ENCODE measurements around the gene COL4A4.
A peak's percentile ranks its signal among the peaks of the same experiment; 100 is the strongest.

The COL4A4 gene

DNA sequence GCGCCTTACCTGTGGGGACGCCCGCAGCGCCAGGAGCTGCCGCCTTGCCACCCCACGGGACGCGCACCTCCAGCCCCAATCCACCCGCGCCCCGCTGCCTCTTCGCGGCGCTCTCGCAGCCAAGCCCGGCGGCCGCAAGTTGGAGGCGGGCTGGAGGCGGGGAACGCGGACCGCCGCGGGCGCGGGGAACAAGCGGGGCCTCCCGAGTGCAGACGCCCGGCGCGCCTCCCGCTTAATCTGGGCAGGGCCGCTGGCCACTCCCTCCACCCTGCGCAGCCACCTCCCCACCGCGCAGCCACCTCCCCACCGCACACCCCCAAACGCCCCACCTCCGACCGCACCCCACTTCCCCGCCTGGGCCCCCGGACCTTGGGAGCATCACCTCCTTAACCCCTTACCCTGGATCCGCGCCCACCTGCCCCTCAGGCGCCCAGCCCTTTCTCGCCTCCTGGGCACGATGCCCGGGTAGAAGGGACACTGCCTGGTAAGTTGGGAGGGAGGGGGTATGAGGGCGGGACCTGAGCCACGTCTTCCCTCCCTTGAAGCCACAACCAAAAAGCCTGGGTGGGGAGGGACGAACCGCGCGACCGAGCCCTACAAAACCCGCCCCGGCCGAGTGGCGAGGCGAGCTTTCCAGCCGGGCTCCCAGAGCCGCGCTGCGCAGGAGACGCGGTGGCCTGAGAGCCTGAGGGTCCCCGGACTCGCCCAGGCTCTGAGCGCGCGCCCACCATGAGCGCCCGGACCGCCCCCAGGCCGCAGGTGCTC lies at the start of gene COL4A4, which contains the start of gene COL4A3:
TSS of gene COL4A4 (minus strand) at position 208 of the 765 bp plus-strand sequence. CDS start 16,722 bp downstream, outside the sequence.
TSS of gene COL4A3 (plus strand) at position 627 of the 765 bp plus-strand sequence. CDS start at position 730, 103 bp downstream.
- H3K27me3 ChIP-seq = peaks cover 26% of the 10 kb centered on the region
- H4K20me1 ChIP-seq = no peaks in the 10 kb centered on the region
- no peak within 1 kb of the TSS for H3K9ac ChIP-seq
- peaks cover 12% of the 10 kb centered on the region for H3K9me3 ChIP-seq
- H3K36me3 ChIP-seq = no peaks in the 10 kb centered on the region
- peaks cover 8% of the 10 kb centered on the region for H3K4me1 ChIP-seq
- peak within 1 kb of the TSS; percentile 90 for H3K4me2 ChIP-seq
- TF ChIP-seq Cebpa-rat (IDR thresholded peaks at IDR 0.05) = no peak
- no peak within 1 kb of the TSS for H3K27ac ChIP-seq
- peak within 1 kb of the TSS; percentile 64 for H3K4me3 ChIP-seq

- H3K9me3 ChIP-seq = no peaks in the 10 kb centered on the region
- no peak overlapping the region for H3K4me3 ChIP-seq
- H3K36me3 ChIP-seq = no peaks in the 10 kb centered on the region
- no peak overlapping the region for H3K27ac ChIP-seq
- no peak overlapping the region for H3K4me2 ChIP-seq
- TF ChIP-seq Cebpa-rat (IDR thresholded peaks at IDR 0.05) = no peak
- H3K4me1 ChIP-seq = no peaks in the 10 kb centered on the region
- no peaks in the 10 kb centered on the region for H4K20me1 ChIP-seq
- no peaks in the 10 kb centered on the region for H3K27me3 ChIP-seq
- no peak overlapping the region for H3K9ac ChIP-seq
Observed at GRCh38 chr2:227207573-227207972, 43.6 kb upstream of the COL4A4 start.

- H3K27ac ChIP-seq = no peak overlapping the region
- H4K20me1 ChIP-seq = no peaks in the 10 kb centered on the region
- H3K4me2 ChIP-seq = no peak overlapping the region
- no peaks in the 10 kb centered on the region for H3K4me1 ChIP-seq
- H3K9ac ChIP-seq = no peak overlapping the region
- H3K36me3 ChIP-seq = no peaks in the 10 kb centered on the region
- no peak overlapping the region for H3K4me3 ChIP-seq
- H3K27me3 ChIP-seq = no peaks in the 10 kb centered on the region
- TF ChIP-seq Cebpa-rat (IDR thresholded peaks at IDR 0.05) = no peak
- no peaks in the 10 kb centered on the region for H3K9me3 ChIP-seq
Observed at GRCh38 chr2:227206406-227206805, 42.4 kb upstream of the COL4A4 start.

DNA sequence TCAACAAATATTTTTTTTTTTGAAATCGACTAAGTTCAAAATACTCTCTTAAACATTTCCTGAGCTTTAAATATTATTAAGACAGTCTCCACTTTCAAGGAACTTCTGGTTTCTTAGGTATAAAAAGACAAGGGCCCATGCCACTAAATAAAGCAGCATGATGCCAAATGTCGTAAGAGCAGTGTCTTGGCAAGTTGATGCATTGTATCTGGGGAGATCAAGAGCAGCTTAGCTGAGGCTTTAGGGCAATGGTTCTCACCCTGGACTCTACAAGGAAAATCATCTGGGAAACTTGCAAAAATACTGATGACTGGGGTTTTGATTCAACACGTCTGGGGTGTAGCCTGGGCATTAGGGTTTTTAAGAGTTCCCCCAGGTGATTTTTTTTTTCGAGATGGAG lies 41.7 kb upstream of the COL4A4 start:
- Histone ChIP-seq H3K9me3 (no peaks in the 10 kb centered on the region), H3K27me3 (no peaks in the 10 kb centered on the region), H3K36me3 (no peaks in the 10 kb centered on the region), H3K4me3 (no peak overlapping the region), H3K4me1 (no peaks in the 10 kb centered on the region), H4K20me1 (no peaks in the 10 kb centered on the region), H3K27ac (no peak overlapping the region), H3K4me2 (no peak overlapping the region), H3K9ac (no peak overlapping the region)
- no peak for TF ChIP-seq Cebpa-rat (IDR thresholded peaks at IDR 0.05)

DNA sequence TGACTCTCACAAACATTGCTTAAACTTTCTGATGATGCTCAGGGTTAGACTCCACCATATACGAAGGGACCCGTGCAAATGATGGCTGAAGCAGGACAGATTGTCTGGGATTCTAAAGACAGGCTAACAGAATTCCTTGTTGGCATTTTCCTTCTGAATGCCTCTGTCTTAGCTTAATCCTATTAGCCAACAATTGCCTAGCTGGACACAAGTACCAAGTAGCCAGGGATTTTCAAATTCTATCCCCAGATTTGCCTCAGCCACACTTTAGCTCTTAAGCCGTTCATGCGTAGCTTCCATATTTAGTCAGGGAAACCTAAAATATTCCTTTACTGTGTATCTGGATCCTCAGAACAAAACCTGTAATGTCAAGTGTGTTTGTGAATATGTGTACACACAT lies 40.4 kb upstream of the COL4A4 start:
- H3K36me3 ChIP-seq = no peaks in the 10 kb centered on the region

GRCh38 chr2:227201771-227202170 lies 37.8 kb upstream of the COL4A4 start:
- no peak for TF ChIP-seq Cebpa-rat (IDR thresholded peaks at IDR 0.05)
- Histone ChIP-seq H3K4me1 (no peaks in the 10 kb centered on the region), H3K27me3 (no peaks in the 10 kb centered on the region), H3K4me2 (no peak overlapping the region), H3K9ac (no peak overlapping the region), H3K4me3 (no peak overlapping the region), H3K9me3 (no peaks in the 10 kb centered on the region), H3K36me3 (no peaks in the 10 kb centered on the region), H4K20me1 (no peaks in the 10 kb centered on the region), H3K27ac (no peak overlapping the region)

More for the DNA sequence above, 40.4 kb upstream of the COL4A4 start:
- Histone ChIP-seq H4K20me1 (no peaks in the 10 kb centered on the region), H3K27me3 (no peaks in the 10 kb centered on the region), H3K4me2 (no peak overlapping the region), H3K4me1 (no peaks in the 10 kb centered on the region), H3K27ac (no peak overlapping the region), H3K9me3 (no peaks in the 10 kb centered on the region), H3K9ac (no peak overlapping the region), H3K4me3 (no peak overlapping the region)
- no peak for TF ChIP-seq Cebpa-rat (IDR thresholded peaks at IDR 0.05)

DNA sequence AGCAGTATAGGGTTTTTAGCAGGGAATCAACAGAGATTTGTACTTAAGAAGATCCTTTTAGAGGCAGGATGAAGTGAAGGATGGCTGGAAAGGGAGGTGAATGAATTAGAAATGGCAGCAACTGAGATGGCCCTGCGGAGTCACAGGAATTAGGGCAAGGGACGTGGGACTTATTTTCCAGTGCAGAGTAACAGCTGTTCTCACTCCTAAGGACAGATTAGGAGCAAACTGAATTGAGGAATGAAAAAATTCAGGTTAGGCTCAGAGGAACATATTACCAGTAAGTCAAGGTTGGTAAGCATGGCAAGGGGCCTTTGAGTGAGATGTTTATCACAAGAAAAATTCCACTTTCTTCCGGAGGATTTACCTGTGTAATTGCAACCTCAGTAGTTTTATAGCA lies 34.9 kb upstream of the COL4A4 start:
- H3K36me3 ChIP-seq = no peaks in the 10 kb centered on the region
- no peak overlapping the region for H3K9ac ChIP-seq
- no peaks in the 10 kb centered on the region for H3K4me1 ChIP-seq
- H3K4me2 ChIP-seq = no peak overlapping the region
- H3K27me3 ChIP-seq = no peaks in the 10 kb centered on the region
- H3K4me3 ChIP-seq = no peak overlapping the region
- no peak for TF ChIP-seq Cebpa-rat (IDR thresholded peaks at IDR 0.05)
- no peaks in the 10 kb centered on the region for H3K9me3 ChIP-seq
- no peaks in the 10 kb centered on the region for H4K20me1 ChIP-seq
- H3K27ac ChIP-seq = no peak overlapping the region

DNA sequence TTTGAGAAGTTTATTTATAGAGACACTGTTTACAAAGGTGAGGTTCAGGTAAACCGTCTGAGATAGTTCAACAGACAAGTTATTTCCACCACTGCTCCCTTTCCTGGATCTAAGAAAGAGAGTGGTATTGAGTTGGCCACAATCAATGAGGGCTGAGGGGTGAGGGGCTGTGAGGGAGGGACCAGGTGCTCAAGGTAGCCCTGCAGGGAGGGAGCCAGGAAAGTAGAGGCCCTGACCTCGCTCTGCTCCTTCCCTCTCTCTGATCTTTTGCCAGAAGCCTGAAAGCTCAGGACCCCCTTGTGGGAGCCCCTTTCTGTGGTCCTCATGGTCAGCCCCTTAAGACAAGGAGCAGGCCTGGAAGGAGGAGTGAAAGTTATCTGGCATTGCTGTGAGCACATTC lies 30.2 kb upstream of the COL4A4 start:
- Histone ChIP-seq H3K9me3 (no peaks in the 10 kb centered on the region), H3K4me3 (no peak overlapping the region), H3K36me3 (no peaks in the 10 kb centered on the region), H3K27me3 (no peaks in the 10 kb centered on the region), H4K20me1 (no peaks in the 10 kb centered on the region), H3K27ac (no peak overlapping the region), H3K4me1 (peaks cover 2% of the 10 kb centered on the region; the same call in 1 of the 2 replicates), H3K9ac (no peak overlapping the region), H3K4me2 (no peak overlapping the region)
- TF ChIP-seq Cebpa-rat (IDR thresholded peaks at IDR 0.05) = no peak

GRCh38 chr2:227192491-227192890 lies 28.5 kb upstream of the COL4A4 start:
- Histone ChIP-seq H3K27me3 (no peaks in the 10 kb centered on the region), H3K36me3 (no peaks in the 10 kb centered on the region), H3K4me2 (no peak overlapping the region), H3K27ac (no peak overlapping the region), H4K20me1 (no peaks in the 10 kb centered on the region), H3K9me3 (no peaks in the 10 kb centered on the region), H3K9ac (no peak overlapping the region), H3K4me3 (no peak overlapping the region), H3K4me1 (peaks cover 19% of the 10 kb centered on the region)
- TF ChIP-seq Cebpa-rat (IDR thresholded peaks at IDR 0.05) = no peak

DNA sequence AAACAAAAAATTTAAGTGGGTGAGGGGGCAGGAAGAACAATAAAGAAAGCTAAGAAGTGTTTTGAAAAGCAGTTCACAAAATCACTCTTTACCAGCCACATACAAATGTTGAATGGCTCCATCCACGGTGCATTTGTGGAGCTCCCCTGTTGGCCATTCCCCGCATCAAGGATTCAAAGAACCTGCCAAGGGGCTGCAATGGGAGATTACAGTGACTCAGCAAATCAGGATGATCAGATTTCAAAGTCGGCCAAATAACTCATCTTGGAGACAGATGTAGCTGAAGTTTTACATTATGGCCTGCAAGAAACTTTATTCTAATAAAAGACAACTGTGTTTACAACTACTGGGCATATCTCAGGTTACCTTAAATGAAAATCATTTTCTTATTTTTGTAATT lies 27.4 kb upstream of the COL4A4 start:
- no peaks in the 10 kb centered on the region for H3K36me3 ChIP-seq
- no peak overlapping the region for H3K9ac ChIP-seq
- no peaks in the 10 kb centered on the region for H3K27me3 ChIP-seq

More for the DNA sequence above, 27.4 kb upstream of the COL4A4 start:
- no peak for TF ChIP-seq Cebpa-rat (IDR thresholded peaks at IDR 0.05)
- H3K4me1 ChIP-seq = peaks cover 30% of the 10 kb centered on the region
- no peaks in the 10 kb centered on the region for H4K20me1 ChIP-seq
- H3K9me3 ChIP-seq = peaks cover 2% of the 10 kb centered on the region; the same call in 1 of the 2 replicates
- no peak overlapping the region for H3K4me2 ChIP-seq
- H3K4me3 ChIP-seq = no peak overlapping the region
- no peak overlapping the region for H3K27ac ChIP-seq

All from BLaER1 (cell line).